ENCODE results near the gene SECTM1.

Gene SECTM1

DNA sequence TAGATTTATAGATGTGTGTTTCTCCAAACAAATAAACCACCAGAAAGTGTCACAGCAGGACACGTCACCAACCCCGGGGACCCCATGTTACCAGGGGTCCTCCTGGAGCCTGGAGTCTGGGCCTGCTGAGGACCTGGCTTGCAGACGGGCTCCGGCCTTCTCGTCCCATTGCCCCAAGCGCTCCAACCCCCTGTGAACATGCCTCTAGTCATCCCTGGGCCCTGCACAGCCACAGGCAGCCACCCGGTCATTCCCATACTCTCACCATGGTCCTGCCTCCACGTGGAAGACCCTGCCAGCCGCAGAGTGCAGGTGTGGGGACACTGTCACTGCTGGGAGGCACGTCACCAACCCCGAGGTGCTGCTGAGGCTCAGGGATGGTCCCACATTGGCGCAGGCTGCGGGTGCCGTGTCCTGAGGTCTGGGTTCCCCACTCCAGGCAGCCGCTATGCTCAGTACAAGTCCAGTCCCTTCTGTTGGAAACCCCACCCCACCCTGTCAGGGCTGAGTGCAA, 4.5 kb downstream of the SECTM1 start:
- no peak for DNase-seq (ENCODE audit: low read depth in 2 of 2, low spot score in 1 of 2)

DNA sequence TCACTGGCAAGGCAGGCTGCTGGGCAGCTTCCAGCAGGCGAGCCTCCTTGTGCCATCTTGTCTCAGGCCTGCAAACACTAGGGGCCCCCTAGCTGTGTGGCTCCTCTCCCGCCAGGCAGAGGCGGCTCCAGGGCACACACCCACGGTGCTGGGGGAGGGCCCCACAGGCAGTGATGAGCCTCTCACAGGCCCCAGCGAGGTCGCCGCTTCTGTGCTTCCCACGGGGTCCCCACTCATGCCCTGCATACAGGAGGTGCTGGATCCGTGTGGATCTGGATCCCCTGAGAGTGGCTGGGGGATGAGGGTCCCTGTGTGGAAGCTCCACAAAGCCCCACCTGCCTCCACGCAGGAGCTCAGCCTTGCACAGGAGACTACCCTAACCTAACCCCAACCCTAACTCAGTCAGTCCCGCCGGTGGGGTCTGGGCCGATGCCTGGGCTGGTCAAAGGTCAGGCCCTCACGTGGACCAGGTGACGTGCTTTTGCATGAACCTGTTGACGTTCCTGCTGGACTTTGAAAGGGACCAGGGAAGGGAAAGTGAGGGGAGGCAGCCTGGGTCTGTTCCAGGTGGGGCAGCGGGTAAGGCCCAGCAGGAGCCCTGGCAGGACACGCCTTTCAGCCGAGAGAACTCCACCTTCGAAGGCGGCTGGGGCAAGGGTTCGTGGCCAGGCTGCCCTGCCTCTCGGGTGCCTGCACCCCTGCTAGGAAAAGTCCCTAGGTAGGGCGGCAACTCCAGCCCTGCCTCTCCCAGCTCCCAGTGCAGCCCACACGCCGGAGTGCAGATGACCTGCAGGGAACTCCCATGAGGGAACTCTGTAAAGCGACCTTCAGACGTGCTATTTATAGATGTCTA, 5.2 kb downstream of the SECTM1 start:
- no peak for DNase-seq (ENCODE audit: low read depth in 2 of 2, low spot score in 1 of 2)

- DNase-seq (ENCODE audit: low read depth in 2 of 2, low spot score in 1 of 2), result no peak
These were observed 5.8 kb downstream of the SECTM1 start for GRCh38 chr17:82327757-82328140.

DNA sequence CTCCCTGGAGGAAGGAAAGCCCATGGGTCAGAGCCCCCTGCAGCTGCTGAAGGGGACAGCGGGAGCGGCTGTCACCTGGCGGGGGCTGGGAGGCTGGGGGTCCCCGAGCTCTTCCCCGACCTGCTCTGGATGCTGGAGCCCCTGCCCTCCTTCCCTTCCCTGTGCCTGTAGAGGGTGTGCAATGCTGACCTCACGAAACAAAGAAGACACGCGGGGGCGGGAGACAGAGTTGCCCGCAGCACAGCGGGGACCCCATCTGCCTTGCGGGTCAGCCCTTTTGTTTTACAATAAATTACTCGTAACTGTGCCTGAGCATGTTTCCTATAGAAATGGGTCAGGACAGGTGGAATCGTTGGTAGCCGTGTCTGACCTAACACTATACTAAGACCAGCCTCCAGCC, 6.3 kb downstream of the SECTM1 start:
- DNase-seq (ENCODE audit: low read depth in 2 of 2, low spot score in 1 of 2), result no peak

DNA sequence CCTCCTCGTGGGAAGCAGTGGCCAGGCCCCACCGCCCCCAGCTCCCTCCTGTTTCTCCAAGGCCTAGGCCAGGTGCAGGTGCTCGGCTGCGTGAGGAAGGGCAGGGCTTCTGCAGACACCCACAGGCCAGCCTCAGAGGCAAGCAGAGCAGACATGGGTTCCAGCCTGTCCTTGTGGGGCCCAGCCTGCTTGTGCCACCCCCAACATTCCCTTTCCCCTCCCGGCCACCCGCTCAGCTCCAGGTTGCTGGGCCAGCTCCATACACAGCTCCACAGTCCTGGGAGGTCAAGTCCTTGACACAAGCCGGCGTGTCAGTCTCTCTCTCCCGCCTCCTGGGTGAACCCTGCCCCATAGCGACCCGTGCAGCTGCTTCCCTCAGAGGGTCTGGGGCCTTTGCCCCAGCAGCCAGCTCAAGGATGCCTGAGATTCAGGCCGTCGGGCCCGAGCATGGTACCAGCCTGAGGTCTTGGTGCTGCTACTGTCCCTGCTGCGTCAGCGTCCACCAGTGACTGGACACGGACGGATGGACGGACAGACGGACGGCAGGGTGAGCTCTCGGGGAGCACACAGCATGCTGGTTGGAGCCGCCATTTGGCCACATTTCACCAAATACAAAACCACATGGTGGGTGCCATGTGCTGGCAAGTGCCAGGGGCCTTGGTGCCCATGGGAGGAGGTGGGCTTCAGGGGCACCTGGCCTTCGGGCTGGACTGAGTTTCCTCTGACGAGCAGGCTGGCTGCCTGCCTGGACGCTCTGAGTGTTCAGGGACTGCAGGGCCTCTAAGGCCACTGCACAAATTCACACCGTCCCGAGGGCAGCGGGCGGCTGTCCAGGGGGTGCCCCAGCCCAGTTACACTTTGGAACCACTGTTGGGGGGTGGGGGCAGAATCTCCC, 8.0 kb downstream of the SECTM1 start:
- DNase-seq (ENCODE audit: low read depth in 2 of 2, low spot score in 1 of 2), result no peak

DNA sequence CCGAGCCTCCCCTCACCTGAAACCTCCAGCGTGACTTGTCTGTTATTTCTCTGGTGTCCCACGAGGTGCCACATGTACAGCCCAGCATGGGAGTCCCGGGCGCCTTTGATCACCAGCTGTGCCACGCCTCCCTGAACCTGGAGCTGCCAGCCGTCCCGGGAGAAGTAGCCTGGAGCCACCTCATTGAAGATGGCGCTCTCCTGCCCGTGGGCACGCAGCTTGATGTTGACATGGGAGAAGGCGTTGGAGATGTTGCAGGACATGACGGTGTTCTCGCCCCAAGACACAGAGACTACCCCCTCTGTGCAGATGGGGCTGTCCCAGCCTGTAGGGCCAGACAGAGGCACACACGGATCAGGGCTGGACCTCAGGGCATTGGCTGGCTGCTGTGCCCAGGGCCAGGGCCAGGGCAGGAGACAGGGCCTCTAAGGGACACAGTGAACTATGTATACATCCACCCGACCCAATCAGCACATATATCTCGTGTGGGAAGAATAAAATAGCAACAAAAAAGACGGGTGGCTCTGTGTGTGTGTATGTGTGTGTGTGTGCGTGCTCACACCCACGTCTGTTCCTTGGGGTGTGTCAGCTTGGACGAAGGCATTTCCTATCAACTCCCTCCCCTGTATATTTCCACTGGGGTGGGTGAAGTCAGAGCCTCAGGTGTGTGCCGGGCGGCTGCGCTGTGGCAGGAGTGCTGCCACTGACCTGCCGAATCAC, 8.8 kb downstream of the SECTM1 start:
- DNase-seq (ENCODE audit: low read depth in 2 of 2, low spot score in 1 of 2), result no peak

DNA sequence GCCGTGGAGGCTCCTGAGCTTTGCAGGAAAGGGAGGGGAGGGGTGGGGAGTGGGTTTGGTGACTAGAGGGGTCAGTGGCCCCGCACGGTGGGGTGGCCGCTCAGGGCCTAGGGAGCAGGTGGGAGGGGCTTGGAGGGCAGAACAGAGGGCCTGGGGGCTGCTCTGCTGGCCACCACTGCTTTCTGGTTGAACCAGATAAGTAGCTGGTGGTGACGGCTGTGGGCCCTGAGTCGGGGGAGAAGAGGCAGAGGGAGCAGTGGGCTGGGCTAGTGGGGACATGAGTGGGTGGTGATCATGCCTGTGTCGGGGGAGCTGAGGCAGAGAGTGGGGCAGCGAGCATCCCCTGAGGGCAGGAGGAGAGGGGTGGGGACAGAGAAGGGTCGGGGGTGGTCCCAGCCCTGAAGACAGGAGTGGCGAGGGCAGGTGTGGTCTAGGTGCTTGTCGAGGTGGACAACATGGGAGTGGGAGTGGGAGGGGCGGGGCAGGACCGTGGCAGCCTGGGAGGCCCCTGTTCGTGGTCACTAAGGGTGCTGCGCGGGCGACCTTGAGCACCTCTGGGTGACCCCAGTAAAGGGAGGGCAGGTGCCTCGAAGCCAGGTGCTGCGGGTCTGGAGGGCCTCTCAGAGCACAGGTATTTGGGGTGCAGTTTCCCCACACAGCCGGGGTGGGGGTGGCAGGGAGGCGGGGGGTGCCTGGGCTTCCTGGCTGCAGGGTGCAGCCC, 9.9 kb downstream of the SECTM1 start:
- no peak for DNase-seq (ENCODE audit: low read depth in 2 of 2, low spot score in 1 of 2)

- no peak for DNase-seq (ENCODE audit: low read depth in 2 of 2, low spot score in 1 of 2)
These were observed 10.8 kb downstream of the SECTM1 start for GRCh38 chr17:82322526-82323453.

GRCh38 chr17:82321947-82322466, 11.6 kb downstream of the SECTM1 start:
- no peak for DNase-seq (ENCODE audit: low read depth in 2 of 2, low spot score in 1 of 2)

- DNase-seq (ENCODE audit: low read depth in 2 of 2, low spot score in 1 of 2), result peak; percentile 71 to 76
These were observed 12.3 kb downstream of the SECTM1 start for GRCh38 chr17:82320956-82321927.

DNA sequence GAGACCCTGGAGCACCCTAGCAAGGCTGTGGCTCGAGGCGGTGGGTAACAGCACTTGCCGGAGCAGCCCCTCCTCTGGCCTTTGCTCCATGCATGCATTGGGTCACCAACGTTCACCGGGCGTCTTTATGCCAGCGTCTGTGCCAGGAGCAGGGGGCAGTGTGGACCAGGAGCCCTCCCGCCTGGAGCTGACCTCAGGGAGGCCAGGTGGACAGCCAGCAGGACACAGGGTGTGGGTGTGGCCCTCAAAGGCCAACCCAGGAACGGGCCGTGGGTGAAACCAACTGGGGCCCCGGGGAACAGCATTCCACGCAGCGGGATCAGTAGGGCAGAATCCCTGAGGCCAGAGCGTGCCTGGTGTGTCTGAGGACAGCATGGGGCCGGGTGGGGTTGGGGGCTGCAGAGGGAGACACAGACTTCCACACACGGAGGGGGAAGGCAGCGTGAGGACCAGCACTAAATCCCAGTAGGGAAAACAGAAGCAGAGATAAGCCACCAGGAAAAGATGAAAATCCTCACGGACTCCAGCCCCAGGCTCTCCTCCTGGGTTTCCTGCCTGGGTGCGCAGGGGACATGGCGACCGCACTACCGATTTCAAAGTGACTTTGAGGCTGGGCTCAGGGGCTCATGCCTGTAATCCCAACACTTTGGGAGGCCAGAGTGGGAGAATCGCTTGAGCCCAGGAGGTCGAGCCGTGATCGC, 13.3 kb downstream of the SECTM1 start:
- DNase-seq (ENCODE audit: low read depth in 2 of 2, low spot score in 1 of 2), result no peak

DNA sequence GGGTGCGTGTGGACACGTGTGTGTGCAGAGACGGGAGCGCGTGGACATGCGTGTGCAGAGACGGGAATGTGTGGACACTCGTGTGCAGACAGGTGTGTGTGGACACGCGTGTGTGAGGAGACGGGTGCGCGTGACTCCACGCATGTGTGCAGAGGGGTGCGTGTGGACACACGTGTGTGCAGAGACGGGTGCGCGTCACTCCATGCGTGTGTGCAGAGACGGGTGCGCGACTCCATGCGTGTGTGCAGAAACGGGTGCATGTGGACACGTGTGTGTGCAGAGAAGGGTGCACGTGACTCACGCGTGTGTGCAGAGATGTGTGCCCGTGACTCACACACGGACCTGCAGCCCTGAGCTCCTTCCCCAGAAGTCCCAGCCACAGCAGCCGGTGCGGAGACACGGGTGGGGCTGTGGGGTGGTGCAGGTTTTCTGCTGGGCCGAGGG, 13.9 kb downstream of the SECTM1 start:
- no peak for DNase-seq (ENCODE audit: low read depth in 2 of 2, low spot score in 1 of 2)

DNA sequence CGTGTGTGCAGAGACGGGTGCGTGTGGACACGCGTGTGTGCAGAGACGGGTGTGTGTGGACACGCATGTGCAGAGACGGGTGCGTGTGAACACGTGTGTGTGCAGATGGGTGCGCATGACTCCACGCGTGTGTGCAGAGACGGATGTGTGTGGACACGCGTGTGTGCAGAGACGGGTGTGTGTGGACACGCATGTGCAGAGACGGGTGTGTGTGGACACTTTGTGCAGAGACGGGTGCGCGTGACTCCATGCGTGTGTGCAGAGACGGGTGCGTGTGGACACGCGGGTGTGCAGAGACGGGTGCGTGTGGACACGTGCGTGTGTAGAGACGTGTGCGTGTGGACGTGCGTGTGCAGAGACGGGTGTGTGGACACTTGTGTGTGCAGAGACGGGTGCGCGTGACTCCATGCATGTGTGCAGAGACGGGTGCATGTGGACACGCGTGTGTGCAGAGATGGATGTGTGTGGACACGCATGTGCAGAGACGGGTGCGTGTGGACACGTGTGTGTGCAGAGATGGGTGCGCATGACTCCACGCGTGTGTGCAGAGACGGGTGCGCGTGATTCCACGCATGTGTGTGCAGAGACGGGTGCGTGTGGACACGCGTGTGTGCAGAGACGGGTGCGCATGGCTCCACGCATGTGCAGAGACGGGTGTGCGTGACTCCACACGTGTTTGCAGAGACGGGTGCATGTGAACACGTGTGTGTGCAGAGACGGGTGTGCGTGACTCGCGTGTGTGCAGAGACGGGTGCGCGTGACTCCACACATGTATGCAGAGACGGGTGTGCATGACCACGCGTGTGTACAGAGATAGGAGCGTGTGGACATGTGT, 14.6 kb downstream of the SECTM1 start:
- no peak for DNase-seq (ENCODE audit: low read depth in 2 of 2, low spot score in 1 of 2)

DNA sequence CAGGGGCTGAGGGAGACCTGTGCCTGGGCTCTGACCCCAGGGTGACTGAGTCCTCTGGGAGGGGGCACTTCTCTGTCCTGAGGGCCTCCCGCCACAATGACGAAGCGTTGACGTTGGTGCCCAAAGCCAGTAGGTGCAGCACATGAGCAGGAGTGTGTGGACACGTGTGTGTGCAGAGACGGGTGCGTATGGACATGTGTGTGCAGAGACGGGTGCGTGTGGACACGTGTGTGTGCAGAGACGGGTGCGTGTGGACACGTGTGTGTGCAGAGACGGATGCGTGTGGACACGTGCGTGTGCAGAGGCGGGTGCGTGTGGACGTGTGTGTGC, 15.4 kb downstream of the SECTM1 start:
- DNase-seq (ENCODE audit: low read depth in 2 of 2, low spot score in 1 of 2), result no peak

- DNase-seq (ENCODE audit: low read depth in 2 of 2, low spot score in 1 of 2), result peak in 1 of 2 donors; percentile 66
These were observed 16.0 kb downstream of the SECTM1 start, which contains the start of gene CD7 for GRCh38 chr17:82317394-82318168. Gene CD7 (minus strand): TSS chr17:82317608. CDS start chr17:82317495, 113 bp downstream.
